GM19239 (cell line): ENCODE measurements around the gene DDX51.

Experiments
- DNase-seq: peaks from one replicate; pipeline ENCODE4 v3.0.0; 2011; ENCODE audit warnings: low spot score; ENCODE audit not compliant: insufficient read length
- FAIRE-seq: peaks from 2 replicates; lab custom pipeline; 2011; peaks lifted over from hg19 to GRCh38; lab: Jason Lieb, UNC

DDX51 gene

DNA sequence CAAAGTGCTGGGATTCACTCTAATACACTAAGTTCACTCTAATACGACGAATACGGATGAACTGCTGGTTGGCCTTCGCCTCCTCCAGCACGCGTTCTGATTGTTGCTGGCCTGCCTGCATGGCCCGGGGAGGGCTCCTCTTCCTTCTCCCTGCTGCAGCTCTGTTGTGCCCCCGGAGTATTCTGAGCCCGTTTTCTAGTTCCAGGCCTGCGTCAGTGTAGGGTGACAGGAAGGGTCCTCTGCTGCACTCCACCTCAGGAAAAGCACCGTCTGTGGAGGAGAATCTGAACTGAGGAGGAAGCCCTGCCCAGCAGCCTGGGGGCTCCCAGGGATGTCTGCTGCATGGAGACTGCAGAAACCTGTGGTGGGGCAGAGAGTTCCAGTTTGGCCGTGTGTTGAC lies 44.4 kb downstream of the DDX51 start:
- no peak for DNase-seq
- no peak for FAIRE-seq

DNA sequence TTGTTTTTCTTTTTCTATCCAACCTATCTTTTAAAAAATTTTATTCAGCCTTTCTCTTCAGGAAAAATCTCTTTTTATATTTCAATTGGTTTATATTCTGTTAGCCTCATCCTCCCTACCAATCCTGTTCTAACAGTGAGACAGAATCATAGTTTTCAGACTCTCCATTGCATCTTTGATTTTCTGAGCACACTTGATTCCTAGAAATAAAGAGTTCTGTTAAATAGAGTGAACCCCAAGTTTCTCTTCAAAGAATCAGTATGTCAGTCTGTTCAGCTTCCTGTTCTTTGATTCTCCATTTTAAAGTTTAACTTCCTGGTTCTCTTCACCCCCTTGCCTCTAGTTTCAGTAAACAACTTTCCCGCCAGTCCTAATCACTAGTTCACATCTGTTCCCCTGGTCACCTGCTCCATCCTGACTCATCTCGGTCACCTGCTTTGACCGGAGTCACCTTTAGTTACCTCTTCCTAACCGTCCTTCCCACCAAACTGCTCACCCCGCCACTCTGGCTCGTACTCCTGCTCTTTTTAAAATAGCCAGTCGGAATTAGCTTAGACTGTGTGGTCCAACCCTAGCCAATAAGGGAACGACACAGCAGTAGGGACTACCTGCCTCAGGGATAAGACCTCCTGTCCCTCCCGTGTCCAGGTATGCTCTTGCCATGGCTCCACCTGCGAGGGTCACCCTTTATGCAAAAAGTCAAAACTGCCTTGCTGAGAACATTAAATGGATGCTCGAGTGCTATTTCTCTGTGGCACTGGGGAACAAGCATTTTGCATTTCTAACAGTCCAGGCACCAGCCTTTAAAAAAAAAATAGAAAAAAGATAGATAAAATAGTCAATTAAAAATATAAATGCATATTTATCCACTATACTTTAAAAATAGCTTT lies 48.4 kb downstream of the DDX51 start:
- DNase-seq (no peak), FAIRE-seq (no peak)

DNA sequence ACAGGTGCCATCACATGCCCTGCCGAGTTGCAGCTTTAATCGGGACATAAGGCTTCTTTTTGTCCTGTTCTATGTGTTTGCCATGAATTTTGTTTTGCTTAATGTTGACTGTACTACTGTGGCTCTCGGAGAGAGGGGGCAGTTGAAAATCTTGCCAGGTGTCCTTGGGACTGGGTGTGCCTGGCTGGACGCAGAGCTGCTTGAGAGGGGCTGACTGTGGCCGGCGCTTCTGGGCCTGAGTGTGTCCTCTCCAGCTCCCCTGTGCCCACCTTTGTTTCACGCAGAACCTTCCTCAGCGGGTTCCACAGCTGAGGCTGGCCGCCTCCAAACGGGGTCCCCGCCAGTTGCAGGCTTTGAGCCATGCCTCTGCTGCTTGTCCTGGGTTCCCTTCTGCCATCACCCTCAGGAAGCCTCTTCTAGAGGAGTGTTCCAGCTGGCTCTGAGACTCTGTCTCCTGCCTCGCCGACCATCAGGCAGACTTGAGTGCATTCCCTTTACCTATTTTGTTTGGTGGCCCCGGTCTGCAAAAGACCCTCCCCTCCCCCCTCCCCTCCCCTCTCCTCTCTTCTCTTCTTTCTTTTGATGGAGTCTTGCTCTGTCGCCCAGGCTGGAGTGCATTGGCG lies 49.7 kb downstream of the DDX51 start:
- no peak for DNase-seq
- no peak for FAIRE-seq

DNA sequence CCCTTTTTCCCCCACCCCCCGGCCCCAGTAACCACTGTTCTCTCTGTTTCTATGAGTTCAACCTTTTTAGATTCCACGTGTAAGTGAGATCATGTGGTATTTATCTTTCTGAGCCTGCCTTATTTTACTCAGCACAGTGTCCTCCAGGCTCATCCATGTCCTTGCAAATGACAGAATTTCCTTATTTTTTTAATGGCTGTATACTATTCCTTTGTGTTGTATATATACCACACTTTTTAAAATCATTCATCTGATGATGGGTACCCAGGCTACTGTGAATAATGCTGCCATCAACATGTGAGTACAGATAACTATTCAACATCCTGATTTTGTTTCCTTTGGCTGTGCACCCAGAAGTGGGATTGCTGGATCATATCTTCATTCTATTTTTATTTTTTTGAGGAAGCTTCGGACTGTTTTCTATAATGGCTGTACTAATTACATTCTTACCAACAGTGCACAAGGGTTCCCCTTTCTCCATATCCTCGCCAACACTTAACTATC lies 54.7 kb downstream of the DDX51 start:
- FAIRE-seq (no peak), DNase-seq (no peak)
